GM23338 (cell line): ENCODE results near the gene BEGAIN. TPM values are rescaled to one million over a fixed set of nuclear protein-coding genes. Genes with fewer than 3 reads are reported as not detected.

Experiments used
- ATAC-seq: fragments of 200-7000 bp; cut with Tn5 transposase; 3 replicates; pipeline ENCODE4 v1.9.1; 2020
- DNase-seq: peaks from one replicate; pipeline ENCODE4 v3.0.0-alpha.2; 2015; ENCODE audit warnings: low spot score
- H2AFZ ChIP-seq: fragments of 200-600 bp; sonication (generic); 2 replicates; pipeline ENCODE4 v1.8.0; 2016; ENCODE audit warnings: antibody characterized with exemption, mild to moderate bottlenecking, moderate library complexity
- H3F3A ChIP-seq: fragments of 200-600 bp; sonication (generic); replicated peaks from 2 replicates; pipeline ENCODE4 v1.8.0; 2017; ENCODE audit warnings: antibody characterized with exemption, mixed run types, low read depth
- H3K27ac ChIP-seq: fragments of 200-600 bp; sonication (generic); 2 replicates; pipeline ENCODE4 v1.6.1; 2016; ENCODE audit warnings: low read depth
- H3K27me3 ChIP-seq: fragments of 200-600 bp; sonication (generic); 2 replicates; pipeline ENCODE4 v1.8.0; 2016; ENCODE audit warnings: mild to moderate bottlenecking, mixed run types, moderate library complexity; ENCODE audit not compliant: insufficient read depth
- H3K36me3 ChIP-seq: fragments of 200-600 bp; sonication (generic); 2 replicates; pipeline ENCODE4 v1.8.0; 2016; ENCODE audit warnings: mild to moderate bottlenecking; ENCODE audit not compliant: insufficient read depth
- H3K4me1 ChIP-seq: fragments of 200-600 bp; sonication (generic); 2 replicates; pipeline ENCODE4 v1.8.0; 2016; ENCODE audit warnings: mild to moderate bottlenecking, moderate library complexity; ENCODE audit not compliant: insufficient read depth
- H3K4me2 ChIP-seq: fragments of 200-600 bp; sonication (generic); 2 replicates; pipeline ENCODE4 v1.7.1; 2017; ENCODE audit warnings: mixed run types
- H3K4me3 ChIP-seq: fragments of 200-600 bp; sonication (generic); 2 replicates; pipeline ENCODE4 v1.6.1; 2016; ENCODE audit warnings: mixed run types
- H3K79me2 ChIP-seq: fragments of 200-600 bp; sonication (generic); replicated peaks from 2 replicates; pipeline ENCODE4 v1.8.0; 2017; ENCODE audit warnings: mild to moderate bottlenecking; ENCODE audit not compliant: insufficient read depth
- H3K9me2 ChIP-seq: fragments of 200-600 bp; sonication (generic); 2 replicates; pipeline ENCODE4 v1.8.0; 2017; ENCODE audit not compliant: insufficient read depth
- H4K20me1 ChIP-seq: fragments of 200-600 bp; sonication (generic); replicated peaks from 2 replicates; pipeline ENCODE4 v1.8.0; 2017; ENCODE audit warnings: mild to moderate bottlenecking; ENCODE audit not compliant: insufficient read depth
- H3K27ac Mint-ChIP-seq: 2 replicates; pipeline ENCODE4 v1.8.0; 2020; ENCODE audit warnings: inconsistent platforms, mild to moderate bottlenecking, moderate library complexity, mixed read lengths
- H3K27me3 Mint-ChIP-seq: 3 replicates; pipeline ENCODE4 v1.8.0; 2022; ENCODE audit warnings: low read depth, mild to moderate bottlenecking, moderate library complexity, mixed read lengths, inconsistent platforms; ENCODE audit not compliant: insufficient read depth, poor library complexity
- H3K36me3 Mint-ChIP-seq: 3 replicates; pipeline ENCODE4 v1.8.0; 2021; ENCODE audit warnings: low read depth, mild to moderate bottlenecking, inconsistent platforms, moderate library complexity, mixed read lengths
- H3K4me1 Mint-ChIP-seq: 3 replicates; pipeline ENCODE4 v1.8.0; 2020; ENCODE audit warnings: mild to moderate bottlenecking, inconsistent platforms, mixed read lengths
- H3K4me3 Mint-ChIP-seq: 3 replicates; pipeline ENCODE4 v1.8.0; 2021; ENCODE audit warnings: moderate library complexity, mild to moderate bottlenecking, inconsistent platforms, mixed read lengths
- H3K9me3 Mint-ChIP-seq: 3 replicates; pipeline ENCODE4 v1.8.0; 2020; ENCODE audit warnings: moderate library complexity, mild to moderate bottlenecking, inconsistent platforms, mixed read lengths
- CREB1 ChIP-seq: fragments of 250-450 bp; sonication (Bioruptor Pico); IDR thresholded peaks from 2 replicates; pipeline ENCODE4 v1.5.0; 2020; ENCODE audit warnings: low read depth, mild to moderate bottlenecking, moderate library complexity
- EZH2 ChIP-seq: fragments of 200-600 bp; sonication (generic); IDR thresholded peaks from one replicate; pipeline ENCODE4 v1.8.0; 2017; ENCODE audit warnings: antibody characterized with exemption, mild to moderate bottlenecking, low read depth; ENCODE audit not compliant: unreplicated experiment
- EZH2phosphoT487 ChIP-seq: fragments of 200-600 bp; sonication (generic); IDR thresholded peaks from one replicate; pipeline ENCODE4 v1.8.1; 2018; ENCODE audit warnings: antibody characterized with exemption; ENCODE audit not compliant: unreplicated experiment
- JUNB ChIP-seq: IDR thresholded peaks from one replicate; pipeline ENCODE4 v1.6.1; 2016; ENCODE audit warnings: antibody characterized with exemption; ENCODE audit not compliant: unreplicated experiment
- NANOG ChIP-seq: IDR thresholded peaks from 2 replicates; pipeline ENCODE4 v1.6.1; 2016; ENCODE audit warnings: antibody characterized with exemption, borderline replicate concordance
- POLR2AphosphoS5 ChIP-seq: IDR thresholded peaks from 2 replicates; pipeline ENCODE4 v1.6.1; 2016; ENCODE audit warnings: antibody characterized with exemption, low read depth
- STAT1 ChIP-seq: IDR thresholded peaks from one replicate; pipeline ENCODE4 v1.6.1; 2016; ENCODE audit warnings: antibody characterized with exemption; ENCODE audit not compliant: unreplicated experiment
- ZNF114 ChIP-seq: fragments of 250-450 bp; sonication (Bioruptor Pico); IDR thresholded peaks from 2 replicates; pipeline ENCODE4 v1.5.0; 2020; ENCODE audit warnings: mild to moderate bottlenecking, moderate library complexity
- ZNF331 ChIP-seq: fragments of 250-450 bp; sonication (Bioruptor Pico); IDR thresholded peaks from 2 replicates; pipeline ENCODE4 v1.5.0; 2020; ENCODE audit warnings: low read depth, mild to moderate bottlenecking, moderate library complexity
- polyA plus RNA-seq: library from polyadenylated mRNA; unstranded; fragments of >200 nt; fragmentation: Nextera tagmentation; extraction: Ambion mirVana; gene quantifications from 2 replicates; pipeline ENCODE4 v1.2.1, GENCODE V29; 2016
- total RNA-seq: library from RNA; depleted of rRNA; stranded (reverse); fragments of >200 nt; shearing (Covaris generic); gene quantifications from 2 replicates; pipeline ENCODE4 v1.2.3, GENCODE V29; 2014
- TF ChIP-seq, protein P1 (sequence below): IDR thresholded peaks from 2 replicates; pipeline ENCODE4 v1.6.1; 2016; ENCODE audit warnings: antibody characterized with exemption
- TF ChIP-seq, protein P2 (sequence below): IDR thresholded peaks from one replicate; pipeline ENCODE4 v1.6.1; 2018; ENCODE audit warnings: antibody characterized with exemption; ENCODE audit not compliant: unreplicated experiment
- TF ChIP-seq, protein P3 (sequence below), 2 experiments: fragments of 200-600 bp in 1 of 2; sonication (generic) in 1 of 2; conservative IDR thresholded peaks; 2 replicates each; pipeline versions ENCODE4 v1.5.1 to v1.6.1; 2016 to 2017; ENCODE audit warnings: antibody characterized with exemption in 2 of 2, low read depth in 2 of 2, mild to moderate bottlenecking in 2 of 2, moderate library complexity in 1 of 2

BEGAIN gene
- total and polyA plus RNA-seq, 2 experiments from 2014 or later = 0.60 to 2.4 TPM

DNA sequence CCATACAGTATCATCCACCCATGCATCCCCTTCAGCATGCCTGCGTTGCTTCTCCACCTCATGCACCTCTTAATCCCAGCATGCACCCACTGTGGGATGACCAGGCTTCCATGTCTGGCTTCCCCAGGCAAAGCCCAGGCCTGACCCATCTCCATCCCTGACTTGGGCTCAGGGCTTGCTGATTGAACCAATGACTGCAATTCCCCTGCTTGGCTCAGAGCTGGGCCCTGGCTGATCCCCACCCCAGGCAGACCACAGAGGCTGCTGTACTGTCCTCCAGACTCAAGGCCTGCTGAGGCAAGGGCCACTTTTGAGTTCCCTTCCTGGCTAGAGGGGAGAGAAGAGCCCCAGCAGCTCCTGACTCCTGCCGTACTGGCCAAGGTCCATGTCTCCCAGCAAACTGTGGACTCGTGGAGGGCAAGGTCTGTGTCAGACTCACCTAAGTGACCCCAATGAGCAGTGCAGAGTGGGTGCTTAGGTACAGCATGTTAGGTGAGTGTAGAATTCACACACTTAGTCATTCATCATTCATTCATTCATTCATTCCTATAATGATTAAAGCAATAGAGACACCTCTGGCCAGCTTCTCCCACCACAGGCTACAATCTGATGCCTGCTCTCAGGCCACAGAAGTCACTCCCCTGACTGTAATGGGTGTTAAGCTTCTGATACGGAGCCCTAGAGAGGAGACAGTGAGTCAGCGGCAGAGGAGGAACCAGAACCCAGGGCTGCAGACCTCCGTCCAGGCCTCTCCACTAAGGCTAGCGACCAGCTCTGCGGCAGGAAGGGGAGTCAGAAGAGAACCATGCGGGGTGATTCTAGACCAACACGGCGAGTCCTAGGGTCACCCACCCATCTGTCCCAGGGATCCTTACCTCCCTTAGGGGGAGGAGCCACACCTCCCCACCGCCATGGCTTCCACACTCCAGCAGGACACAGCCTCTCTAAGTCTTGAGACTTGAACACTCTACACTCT lies 2.9 kb downstream of the BEGAIN start (continued):
- TF ChIP-seq, protein P1, sequence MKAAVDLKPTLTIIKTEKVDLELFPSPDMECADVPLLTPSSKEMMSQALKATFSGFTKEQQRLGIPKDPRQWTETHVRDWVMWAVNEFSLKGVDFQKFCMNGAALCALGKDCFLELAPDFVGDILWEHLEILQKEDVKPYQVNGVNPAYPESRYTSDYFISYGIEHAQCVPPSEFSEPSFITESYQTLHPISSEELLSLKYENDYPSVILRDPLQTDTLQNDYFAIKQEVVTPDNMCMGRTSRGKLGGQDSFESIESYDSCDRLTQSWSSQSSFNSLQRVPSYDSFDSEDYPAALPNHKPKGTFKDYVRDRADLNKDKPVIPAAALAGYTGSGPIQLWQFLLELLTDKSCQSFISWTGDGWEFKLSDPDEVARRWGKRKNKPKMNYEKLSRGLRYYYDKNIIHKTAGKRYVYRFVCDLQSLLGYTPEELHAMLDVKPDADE = no peak
- TF ChIP-seq, protein P2, sequence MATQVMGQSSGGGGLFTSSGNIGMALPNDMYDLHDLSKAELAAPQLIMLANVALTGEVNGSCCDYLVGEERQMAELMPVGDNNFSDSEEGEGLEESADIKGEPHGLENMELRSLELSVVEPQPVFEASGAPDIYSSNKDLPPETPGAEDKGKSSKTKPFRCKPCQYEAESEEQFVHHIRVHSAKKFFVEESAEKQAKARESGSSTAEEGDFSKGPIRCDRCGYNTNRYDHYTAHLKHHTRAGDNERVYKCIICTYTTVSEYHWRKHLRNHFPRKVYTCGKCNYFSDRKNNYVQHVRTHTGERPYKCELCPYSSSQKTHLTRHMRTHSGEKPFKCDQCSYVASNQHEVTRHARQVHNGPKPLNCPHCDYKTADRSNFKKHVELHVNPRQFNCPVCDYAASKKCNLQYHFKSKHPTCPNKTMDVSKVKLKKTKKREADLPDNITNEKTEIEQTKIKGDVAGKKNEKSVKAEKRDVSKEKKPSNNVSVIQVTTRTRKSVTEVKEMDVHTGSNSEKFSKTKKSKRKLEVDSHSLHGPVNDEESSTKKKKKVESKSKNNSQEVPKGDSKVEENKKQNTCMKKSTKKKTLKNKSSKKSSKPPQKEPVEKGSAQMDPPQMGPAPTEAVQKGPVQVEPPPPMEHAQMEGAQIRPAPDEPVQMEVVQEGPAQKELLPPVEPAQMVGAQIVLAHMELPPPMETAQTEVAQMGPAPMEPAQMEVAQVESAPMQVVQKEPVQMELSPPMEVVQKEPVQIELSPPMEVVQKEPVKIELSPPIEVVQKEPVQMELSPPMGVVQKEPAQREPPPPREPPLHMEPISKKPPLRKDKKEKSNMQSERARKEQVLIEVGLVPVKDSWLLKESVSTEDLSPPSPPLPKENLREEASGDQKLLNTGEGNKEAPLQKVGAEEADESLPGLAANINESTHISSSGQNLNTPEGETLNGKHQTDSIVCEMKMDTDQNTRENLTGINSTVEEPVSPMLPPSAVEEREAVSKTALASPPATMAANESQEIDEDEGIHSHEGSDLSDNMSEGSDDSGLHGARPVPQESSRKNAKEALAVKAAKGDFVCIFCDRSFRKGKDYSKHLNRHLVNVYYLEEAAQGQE = no peak
- TF ChIP-seq ZNF331 (no peak), STAT1 (no peak), EZH2 (no peak), NANOG (no peak), POLR2AphosphoS5 (no peak), ZNF114 (no peak), CREB1 (CRISPR knock-in tag) (no peak)
- TF ChIP-seq, protein P3, sequence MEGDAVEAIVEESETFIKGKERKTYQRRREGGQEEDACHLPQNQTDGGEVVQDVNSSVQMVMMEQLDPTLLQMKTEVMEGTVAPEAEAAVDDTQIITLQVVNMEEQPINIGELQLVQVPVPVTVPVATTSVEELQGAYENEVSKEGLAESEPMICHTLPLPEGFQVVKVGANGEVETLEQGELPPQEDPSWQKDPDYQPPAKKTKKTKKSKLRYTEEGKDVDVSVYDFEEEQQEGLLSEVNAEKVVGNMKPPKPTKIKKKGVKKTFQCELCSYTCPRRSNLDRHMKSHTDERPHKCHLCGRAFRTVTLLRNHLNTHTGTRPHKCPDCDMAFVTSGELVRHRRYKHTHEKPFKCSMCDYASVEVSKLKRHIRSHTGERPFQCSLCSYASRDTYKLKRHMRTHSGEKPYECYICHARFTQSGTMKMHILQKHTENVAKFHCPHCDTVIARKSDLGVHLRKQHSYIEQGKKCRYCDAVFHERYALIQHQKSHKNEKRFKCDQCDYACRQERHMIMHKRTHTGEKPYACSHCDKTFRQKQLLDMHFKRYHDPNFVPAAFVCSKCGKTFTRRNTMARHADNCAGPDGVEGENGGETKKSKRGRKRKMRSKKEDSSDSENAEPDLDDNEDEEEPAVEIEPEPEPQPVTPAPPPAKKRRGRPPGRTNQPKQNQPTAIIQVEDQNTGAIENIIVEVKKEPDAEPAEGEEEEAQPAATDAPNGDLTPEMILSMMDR (conservative IDR thresholded peaks at IDR 0.05; ENCODE audit: low read depth in 2 of 2) = no peak

DNA sequence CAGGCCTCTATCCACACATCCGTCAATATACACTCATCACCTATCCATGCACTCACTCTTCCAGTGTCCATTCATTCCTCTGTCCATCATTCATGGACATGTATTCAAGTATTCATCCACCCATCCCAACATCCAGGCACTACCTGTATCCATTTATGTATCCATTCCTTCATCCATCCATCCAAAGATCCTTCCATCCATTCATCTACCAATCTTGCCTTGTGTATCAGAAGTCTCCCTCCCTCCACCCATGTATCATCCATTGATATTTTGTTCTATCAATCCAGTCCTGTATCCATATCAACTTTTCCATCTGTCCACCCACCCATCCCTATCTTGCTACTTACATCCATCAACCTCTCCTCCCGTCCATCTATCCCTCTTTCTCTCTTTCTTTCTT lies 4.0 kb downstream of the BEGAIN start:
- H3F3A ChIP-seq = no peaks in the 10 kb centered on the region
- no peaks in the 10 kb centered on the region for H3K9me3 Mint-ChIP-seq
- H3K4me2 ChIP-seq = no peak overlapping the region
- H3K36me3 ChIP-seq = no peaks in the 10 kb centered on the region
- H3K4me1 Mint-ChIP-seq = no peaks in the 10 kb centered on the region; the same call in 1 of the 3 replicates
- DNase-seq (no peak), ATAC-seq (no peak)
- H3K4me1 ChIP-seq = no peaks in the 10 kb centered on the region; the same call in 1 of the 2 replicates
- H3K79me2 ChIP-seq = no peaks in the 10 kb centered on the region
- H3K27ac ChIP-seq = no peak overlapping the region
- H3K27me3 Mint-ChIP-seq = peaks cover 41% of the 10 kb centered on the region
- peaks cover 25% of the 10 kb centered on the region for H3K27me3 ChIP-seq
- no peak overlapping the region for H3K27ac Mint-ChIP-seq
- no peaks in the 10 kb centered on the region for H4K20me1 ChIP-seq
- no peak overlapping the region for H2AFZ ChIP-seq
- no peak for TF ChIP-seq EZH2
- TF ChIP-seq ZNF114 = no peak
- no peak for TF ChIP-seq CREB1 (CRISPR knock-in tag)
- no peak for TF ChIP-seq JUNB
- TF ChIP-seq, protein P2 = no peak
- TF ChIP-seq, protein P1 = no peak
- TF ChIP-seq NANOG = no peak
- TF ChIP-seq EZH2phosphoT487 = no peak
- TF ChIP-seq, protein P3 (conservative IDR thresholded peaks at IDR 0.05; ENCODE audit: low read depth in 2 of 2) = no peak
- no peak for TF ChIP-seq STAT1
- no peaks in the 10 kb centered on the region; the same call in 2 of the 3 replicates for H3K36me3 Mint-ChIP-seq
- no peaks in the 10 kb centered on the region for H3K9me2 ChIP-seq
- no peak overlapping the region for H3K4me3 ChIP-seq
- H3K4me3 Mint-ChIP-seq = no peak overlapping the region
